HG02588 (cell line): ENCODE results near the gene LHPP.

Experiments used
- ATAC-seq: cut with Tn5 transposase; IDR thresholded peaks from one replicate; pipeline ENCODE4 v1.9.1; 2021; ENCODE audit warnings: mild to moderate bottlenecking, moderate library complexity; ENCODE audit not compliant: unreplicated experiment

The LHPP gene

DNA sequence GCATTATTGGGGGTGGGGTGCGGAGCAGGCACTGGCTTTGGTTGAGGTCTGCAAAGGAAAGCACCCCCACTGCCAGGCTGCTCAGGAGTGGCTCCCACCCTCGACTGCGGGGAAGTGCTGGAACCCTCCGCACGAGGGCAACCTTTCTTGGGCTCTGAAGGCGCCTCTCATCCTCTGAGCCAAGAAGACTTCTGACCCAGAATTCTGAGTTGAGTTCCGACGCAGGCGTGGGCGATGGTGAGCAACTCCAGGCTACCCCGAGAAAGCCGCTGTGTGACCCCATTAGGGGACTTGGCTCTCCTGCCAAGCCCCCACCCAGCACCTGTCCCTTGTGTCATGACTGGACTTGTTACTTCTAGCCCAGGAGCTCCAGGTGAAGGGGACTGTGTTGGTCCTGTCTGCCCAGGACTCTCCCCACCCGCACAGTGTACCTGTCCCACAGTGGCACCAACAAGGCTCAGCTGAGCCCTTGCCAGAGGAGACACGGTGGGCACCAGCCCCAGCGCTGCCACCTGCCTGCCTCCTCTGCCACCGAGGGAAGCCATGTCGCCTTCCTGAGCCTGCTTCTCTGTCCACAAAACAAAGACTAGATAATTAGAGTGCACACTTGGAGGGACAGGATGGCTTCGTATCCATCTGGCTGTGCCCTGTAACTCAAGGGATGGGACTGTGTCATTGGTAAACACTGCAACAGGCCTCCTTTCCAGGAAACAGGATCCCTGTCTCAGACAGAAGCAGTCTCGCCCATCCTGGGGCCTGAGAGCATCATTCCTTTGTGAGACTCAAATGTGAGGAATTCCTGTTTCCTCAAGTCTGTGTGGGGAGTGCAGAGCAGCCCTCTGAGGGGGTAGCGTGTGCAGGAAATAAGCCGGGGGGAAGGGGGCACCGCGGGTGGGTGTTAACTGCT is 128.8 kb downstream of the LHPP start:
- no peak for ATAC-seq

DNA sequence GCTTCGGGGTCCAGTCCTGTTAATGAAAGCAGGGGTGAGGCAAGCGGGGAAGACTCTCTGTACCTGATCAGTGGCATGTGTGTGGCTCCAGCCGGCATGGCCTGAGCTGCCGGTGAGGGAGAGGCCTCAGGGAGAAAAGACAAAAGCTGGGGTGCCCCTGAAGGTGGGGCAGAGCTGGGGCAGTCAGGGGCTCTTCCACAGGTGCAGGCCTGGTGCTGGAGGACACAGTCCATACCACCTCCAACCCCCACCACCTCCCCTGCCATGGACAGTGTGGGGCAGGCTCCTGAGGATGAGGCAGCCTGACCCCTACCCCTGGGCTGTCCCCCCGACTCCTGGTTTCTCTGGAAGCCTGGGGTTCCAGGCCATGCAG is 129.5 kb downstream of the LHPP start:
- ATAC-seq = no peak

DNA sequence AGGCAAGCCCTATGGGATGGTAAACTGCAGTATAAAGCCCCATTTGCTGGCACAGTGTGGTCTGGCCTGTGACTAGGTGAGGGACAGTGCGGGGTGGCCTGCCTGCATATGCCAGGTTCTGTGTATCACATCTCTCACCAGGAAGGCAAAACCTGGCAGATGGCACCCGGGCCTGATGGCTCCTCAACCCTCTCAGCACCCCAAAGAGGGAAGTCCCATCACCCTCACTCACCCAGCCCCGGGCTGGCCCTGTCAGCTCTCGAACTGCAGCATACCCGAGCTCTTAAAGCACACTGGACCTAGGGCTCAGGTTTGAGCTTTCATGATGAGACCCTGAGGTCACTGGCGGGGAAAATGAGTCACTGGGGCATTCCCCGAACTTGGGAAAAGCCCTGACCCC is 130.5 kb downstream of the LHPP start:
- no peak for ATAC-seq

DNA sequence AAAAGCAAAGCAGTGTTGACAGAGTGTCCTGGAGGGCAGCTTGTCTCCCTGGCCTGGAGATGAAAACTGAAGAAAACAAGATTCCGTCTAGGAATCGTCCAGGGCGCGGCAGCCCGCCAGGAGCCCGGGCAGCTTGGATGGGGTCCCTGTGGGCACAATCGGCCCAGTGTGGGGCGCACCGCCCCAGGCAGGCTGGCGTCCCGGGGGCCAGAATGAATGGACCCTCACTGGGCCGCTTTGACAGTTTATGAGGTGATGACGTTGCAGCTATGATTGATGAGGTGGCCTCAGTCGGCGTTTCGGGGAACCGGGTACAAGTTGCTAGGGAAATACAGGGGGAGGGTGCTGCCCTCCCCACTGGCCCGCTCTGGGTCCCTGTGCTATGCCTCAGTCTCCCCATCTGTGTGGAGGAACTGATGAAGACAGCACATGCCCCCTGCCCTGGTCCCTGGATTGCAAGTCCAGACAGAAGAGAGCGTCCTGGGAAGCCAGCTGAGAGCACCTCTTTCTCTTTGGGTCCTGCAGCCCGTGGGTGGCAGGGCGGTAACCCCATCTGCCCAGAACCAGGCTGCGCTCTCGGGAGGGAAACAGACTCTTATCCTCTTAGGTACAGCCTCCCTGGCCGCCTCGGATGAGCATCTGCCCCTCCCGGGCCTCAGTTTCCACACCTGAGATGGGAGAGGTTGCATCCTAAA is 131.3 kb downstream of the LHPP start:
- ATAC-seq = no peak

DNA sequence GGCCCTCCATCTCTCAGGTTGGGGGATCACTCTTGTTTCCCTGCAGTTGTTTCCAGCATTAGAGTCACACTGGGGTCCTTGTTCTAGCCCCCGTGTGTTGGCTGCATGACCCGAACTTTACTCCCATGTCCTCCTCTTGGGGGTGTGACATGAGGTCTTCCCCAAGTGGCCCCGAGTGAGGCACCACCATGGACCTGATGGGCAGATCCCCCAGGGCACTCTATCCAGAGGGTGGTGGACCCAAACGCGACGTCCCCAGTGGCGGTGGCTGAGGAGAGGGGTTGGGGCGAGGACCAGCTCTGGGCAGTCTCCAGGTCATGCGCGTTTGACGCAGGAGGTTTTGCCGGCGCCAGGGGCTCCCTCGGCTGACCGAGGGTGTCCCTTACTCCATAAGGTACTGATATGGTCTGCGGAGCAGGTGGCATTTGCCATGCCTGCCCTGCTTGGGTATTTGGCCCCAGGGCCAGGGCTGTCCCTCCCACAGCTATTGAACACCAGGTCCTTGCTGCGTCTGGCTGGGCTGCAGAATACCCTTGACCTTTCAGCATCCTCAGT is 131.9 kb downstream of the LHPP start:
- ATAC-seq = no peak

DNA sequence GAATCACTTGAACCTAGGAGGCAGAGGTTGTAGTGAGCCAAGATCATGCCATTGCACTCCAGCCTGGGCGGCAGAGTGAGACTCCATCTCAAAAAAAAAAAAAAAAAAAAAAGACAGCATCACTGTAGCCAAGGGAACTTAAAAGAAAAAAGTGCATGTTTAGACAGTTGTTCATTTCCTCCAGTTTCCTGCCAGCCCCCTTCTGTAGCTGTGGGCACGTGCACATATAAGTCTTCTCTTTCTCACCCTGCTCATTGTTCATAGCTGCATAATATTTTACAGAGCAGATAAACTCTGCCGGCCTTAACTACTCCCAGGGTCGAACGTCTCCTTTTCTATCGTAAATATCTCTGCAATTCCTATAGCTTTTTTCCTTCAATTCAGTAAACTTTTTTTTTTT is 132.6 kb downstream of the LHPP start:
- ATAC-seq = no peak

DNA sequence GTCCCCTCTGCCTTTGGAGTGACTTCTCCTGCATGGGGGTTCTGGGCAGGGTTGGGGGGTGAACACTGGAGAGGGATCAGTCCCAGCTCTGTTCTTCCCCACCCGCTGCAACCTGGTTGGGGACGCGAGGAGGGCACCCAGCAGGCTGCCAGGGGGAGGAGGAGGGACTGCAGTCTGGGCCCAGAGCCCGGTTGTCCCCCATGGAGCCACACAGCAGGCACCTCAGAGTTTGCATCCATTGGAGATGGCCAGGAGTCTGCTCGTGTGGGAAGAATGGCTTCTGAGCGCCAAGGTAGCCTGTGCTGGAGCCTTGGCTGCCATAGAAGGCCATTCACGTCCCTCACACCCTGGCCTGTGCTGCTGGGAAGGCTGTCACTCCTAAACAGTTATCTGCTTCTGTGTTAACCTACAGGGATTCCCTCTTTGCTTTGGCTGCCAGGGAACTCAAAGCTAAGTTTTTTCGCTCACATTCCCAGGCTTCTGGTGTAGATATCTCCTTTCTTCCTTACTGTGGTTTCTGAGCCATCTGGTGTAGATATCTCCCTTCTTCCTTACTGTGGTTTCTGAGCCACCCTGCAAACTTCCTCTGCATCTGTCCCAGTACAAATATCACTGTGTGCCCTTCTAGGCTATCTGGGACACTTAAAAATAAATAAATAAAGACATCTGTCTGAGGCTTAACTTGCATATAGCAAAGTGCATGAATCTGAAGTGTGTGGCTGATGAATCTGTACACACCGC is 133.7 kb downstream of the LHPP start:
- no peak for ATAC-seq

DNA sequence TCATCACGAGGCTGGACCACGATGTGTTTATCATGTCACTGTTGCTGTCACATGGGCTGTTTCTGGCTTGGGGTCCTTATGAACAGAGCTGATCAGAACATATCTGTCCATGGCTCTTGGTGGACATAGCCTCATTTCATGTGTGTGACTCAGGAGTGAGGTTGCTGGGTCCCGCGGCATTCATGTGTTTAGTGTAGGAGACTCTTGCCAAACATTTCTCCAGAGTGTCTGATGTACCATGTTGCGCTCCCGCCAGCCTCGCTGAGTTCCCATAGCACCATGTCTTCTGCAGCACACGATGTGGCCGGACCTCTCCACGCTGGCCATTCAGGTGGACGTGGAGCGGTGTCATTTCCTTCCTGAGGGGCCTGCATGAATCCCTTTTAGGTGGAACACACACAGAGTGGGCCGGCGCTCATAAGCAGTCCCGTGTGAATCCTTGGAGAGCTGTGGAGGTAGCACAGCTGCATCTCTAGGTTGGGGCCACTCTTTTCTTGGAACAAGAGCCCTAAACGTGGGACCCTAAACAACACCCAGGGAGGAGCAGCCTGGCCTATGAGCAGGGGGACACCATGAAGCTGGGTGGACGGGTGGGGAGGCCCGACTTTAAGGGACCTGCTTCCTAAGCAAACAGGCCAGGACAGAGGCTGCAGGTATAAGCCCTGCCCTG is 134.6 kb downstream of the LHPP start:
- no peak for ATAC-seq

DNA sequence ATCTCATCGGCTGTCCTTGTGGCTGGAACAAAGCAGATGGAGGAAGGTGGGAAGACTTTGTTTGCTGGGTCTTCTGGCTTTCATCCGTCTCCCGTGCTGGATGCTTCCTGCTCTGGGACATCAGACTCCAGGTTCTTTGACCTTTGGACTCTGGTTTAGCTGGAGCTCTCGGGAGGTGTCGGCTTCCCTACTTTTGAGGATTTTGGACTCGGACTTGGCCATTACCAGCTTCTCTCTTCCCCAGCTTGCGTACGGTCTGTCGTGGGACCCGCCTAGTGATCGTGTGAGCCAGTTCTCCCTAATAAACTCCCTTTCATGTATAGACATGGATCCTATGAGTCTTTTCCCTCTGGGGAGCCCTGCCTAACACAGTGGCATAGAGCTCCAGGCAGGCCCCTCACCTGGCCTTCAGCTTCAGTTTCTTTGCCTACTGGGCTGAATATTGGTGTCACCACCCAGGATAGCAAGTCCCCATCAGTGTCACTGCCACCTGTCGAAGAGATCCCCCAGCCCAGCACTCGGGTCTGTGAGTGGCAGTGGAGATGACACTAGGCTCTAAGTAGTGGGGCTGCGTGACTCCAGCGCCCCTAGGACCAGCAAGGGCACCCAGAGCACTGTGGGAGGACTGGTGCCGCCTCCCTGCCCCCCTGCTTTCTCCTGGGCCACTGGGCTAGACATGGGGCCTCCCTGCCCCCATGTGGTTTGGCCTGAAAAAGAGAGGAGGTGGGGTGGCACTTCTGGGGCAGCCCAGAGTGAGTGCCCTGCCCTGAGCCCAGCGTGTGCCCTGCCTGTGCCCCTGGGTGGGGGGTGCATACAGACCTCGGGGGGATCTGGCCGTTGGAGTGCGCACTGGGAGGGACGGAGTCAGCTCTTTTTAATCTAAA is 135.6 kb downstream of the LHPP start:
- no peak for ATAC-seq

DNA sequence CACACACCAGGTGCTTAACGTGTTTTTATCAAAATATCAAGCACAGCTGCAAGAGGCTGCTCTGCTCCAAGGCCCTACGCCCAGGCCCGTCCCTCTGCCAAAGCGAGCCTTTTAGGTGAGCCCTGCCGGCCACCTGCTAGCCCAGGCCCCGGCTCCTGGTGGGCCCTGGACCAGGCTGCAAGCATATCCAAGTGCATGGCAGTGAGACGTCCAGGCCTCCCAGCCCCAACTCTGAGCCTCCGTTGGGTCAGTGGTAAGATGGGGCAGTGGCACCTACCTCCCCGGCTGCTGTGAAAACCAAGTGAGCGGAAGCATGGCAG is 136.2 kb downstream of the LHPP start:
- no peak for ATAC-seq

DNA sequence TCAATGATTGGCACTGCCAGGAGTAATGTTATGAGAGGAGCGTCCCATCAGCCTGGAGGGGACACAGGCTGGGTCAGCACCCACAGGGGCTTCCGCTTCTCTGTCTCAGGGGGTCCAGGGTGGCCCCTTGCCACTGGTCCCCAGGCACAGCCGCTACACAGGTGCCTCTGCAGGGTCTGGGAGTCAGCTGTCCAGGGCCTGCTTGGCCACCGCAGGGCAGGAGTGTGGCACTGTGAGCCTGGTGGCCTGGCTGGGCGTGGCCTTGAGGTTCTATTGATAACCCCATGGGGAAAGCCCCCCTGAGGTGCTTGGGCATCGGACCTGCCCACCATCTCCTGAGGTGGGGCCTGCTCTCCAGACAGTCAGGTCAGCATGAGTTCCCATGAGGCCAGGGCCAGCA is 136.6 kb downstream of the LHPP start:
- ATAC-seq = no peak

DNA sequence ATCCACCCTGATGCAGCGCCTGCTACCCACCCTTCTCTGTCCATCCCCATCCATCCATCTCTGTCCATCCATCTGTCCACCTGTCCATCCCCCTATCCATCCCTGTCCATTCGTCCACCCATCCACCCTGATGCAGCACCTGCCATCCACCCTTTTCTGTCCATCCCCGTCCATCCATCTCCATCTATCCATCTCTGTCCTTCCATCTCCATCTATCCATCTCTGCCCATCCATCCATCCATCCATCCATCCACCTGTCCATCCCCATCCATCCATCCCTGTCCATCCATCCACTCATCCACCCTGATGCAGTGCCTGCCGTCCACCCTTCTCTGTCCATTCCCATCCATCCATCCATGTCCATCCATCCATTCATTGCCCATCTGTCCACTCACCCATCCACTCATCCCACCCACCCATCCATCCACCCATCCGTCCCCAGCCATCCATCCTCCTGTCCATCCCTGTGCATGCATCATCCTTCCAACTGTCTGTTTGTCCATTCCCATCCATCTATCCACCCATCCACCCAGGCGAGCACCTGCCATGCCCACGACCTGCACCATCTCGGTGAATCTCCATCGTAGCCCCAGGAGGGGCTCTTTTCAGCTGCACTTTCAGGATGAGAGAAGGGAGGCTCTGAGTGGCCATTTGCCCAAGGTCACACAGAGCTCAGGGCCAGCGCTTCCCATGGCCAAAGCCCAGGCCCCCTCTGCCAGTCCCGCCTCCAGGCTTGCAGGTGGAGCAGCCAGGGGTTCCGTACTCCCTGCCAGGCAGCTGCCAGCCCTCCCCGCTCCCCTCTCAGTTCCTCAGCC is 137.4 kb downstream of the LHPP start:
- no peak for ATAC-seq

DNA sequence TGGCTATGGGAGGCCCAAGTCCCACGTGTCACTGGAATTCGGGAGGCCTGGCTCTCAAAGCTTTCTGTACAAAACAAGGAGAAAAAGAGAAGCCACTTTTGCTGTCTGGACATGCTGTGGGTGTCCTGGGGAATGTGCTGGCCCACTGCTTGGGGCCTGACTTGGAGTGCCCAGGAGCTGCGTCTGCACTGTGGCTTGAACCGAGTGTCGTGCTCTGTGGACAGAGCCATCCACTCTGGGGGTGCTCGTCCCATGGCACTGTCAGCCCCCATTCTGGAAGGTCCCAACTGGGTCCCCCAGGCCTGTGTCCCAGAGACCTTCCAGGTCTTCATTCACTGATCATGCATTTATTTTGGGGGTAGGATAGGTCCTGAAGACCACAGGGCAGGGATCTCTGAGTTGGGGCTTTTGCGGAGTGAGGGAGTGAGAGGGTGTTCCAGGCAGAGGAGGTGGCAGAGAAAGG is 138.0 kb downstream of the LHPP start:
- ATAC-seq = no peak

DNA sequence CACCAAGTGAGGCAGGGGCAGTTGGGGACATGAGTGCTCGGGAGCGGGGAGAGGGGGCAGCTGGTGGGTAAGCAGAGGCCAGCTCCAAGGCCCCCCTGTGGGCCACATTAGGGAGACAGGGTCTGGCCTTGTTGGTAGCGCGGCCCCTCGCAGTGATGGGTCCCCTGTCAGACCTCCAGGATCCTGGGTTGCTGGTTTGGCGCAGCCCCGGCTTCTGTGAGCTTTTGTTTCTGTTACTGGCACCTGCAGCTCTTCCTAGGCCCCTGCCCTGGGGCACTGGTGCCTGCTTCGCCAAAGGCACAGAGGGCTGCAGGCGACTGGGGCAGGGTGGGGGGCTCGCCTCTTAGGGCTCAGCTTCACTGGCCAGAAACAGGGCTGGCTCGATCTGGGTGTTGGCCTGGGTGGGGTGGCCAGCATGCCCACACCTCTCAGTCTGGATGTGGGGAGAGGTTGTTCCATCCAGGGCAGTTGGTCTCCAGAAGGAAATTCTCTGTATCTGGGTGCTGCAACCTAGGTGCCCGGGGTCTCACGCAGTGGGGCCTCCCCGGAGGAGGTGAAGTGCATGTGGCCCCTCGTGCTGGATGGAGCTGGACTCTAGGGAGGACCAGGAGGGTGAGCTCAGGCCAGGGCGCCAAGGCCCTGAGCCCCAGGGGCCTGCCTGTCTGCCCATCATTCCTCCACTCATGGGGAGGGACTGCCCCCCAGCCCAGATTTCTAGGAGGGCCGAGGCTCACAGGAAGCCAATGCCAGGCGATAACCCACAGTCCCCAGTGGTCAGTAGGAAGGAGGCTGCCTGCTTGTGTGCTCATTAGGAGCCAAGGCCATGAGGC is 138.6 kb downstream of the LHPP start:
- no peak for ATAC-seq

DNA sequence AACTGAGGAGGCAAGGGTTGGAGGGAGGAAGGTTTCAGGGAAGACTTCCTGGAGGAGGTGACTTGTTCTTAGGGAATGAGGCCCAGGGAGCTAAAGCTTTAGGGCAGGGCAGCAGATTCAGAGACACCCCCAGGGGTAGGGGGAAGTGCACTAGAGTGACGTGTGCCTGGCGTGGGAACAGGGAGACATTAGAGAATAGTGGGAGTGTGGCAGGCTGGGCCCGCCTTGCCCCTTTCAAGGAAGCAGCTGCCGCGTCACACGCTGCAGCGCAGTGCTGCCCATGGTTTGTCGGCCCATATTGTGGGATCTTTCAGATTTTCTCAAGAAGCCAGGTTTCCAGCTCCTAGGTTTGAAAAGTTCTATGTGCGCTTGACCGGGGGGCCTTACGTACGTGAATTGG is 139.4 kb downstream of the LHPP start:
- no peak for ATAC-seq

DNA sequence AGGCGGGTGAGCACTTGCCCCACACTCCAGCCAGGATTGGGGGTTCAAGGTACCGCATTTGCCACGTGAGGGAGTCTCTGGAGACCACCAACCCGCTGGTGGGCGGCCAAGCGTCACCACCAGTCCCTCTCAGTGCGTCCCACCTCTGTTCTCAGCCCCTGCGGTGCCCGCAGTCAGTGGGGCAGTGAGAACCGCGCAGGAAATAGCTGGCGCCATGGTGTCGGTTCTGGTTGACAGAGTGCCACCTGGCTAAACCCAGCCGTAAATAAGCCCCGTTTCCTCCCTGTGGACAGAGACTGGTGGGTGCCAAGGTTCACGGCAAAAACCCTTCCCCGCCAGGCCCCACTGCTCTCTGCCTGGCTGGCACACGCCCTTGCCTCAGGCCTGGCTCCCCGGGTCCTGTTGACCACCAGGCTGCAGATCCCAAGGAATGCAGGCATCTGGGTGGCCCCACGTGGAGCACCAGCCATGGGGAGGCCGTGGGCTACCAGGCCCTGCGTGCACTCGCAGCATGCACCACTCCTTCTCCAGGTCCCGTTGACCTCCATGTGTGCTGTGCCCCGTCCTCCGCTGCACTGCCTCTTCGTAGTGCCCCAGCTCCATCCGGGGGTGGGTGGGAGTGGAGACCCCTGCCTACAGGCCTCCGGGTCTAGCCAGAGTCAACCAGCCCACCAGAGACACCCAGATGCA is 140.0 kb downstream of the LHPP start:
- ATAC-seq = peak; percentile 52

DNA sequence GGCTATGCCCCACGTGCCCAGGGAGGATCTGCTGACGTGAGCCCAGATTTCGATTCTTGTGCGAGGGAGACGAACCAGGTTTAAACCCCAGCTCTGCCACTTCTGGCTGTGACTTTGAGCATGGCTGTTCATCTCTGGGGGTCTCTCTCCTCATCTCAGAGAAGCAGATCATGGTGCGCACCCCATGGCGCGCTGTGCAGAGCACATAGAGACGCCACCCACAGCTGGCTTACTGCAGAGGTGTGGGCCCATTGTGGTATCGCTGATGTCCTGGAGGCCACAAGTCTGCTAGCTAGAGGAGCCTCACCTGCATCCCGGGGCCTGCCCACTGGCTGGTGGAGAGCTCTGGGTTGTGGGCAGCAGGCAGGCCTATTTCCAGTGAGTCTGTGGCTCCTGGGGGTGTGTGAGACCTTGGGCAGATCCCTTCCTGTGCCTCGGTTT is 140.5 kb downstream of the LHPP start:
- ATAC-seq = no peak
